ENCODE measurements around the gene SPECC1.
A peak's percentile ranks its signal among the peaks of the same experiment; 100 is the strongest.

DNA sequence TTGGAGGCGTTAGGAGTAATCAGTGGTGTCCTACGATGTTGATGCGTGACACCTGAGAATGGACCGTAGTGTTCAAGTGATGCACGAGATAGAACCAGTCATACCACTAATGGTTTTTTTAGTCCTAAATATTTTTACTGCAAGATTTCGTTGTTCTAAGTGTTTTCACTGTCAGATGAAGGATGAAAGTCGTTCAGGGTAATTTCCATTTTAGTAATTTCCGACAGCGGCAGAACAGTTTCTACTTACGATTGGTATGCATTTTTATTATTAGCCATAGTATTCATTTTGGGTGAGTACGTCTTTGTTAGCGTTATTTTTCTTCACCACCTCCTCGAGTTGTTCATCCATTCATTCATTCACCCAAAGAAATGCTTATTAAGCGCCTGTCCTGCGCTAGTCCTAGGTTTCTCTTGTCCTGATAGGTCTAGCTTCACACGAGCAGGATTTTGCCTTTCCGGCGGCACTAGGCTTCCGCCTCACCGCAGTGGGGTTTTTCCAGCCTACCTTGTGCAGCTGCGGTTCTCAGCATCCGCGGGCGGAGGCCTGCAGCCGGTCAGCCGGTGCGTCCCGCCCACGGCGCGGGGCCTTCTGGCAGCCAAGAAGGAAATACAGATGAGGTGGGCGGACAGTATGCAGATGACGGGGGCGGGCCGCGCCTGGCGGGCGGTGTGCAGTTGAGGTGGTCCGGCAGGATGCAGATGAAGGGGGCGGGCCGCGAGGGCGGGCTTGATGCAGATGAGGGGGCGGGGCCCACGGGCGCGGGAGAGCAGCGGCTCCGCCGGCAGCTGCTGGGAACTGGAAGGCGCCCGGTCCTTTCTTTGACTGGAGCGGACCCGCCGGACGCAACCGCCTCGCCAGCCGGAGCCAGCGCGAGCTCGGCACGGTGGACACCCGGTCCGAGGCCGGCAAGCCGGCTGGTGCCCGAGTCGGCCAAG lies 146.4 kb downstream of the SPECC1 start:
- TF ChIP-seq CTCF (conservative IDR thresholded peaks at IDR 0.05; ENCODE audit: low read depth, low read length) (no peak), SMC3 (IDR thresholded peaks at IDR 0.05; ENCODE audit: low read depth, low read length) (no peak), FOS (IDR thresholded peaks at IDR 0.05; ENCODE audit: low read depth, low read length) (no peak), POLR2A (IDR thresholded peaks at IDR 0.05; ENCODE audit: low read depth, low read length) (peak; percentile 62; the same call in 1 of the 2 replicates), RFX5 (IDR thresholded peaks at IDR 0.05; ENCODE audit: low read depth, low read length) (no peak), RCOR1 (IDR thresholded peaks at IDR 0.05; ENCODE audit: insufficient replicate concordance, low read length) (peak; percentile 42)
- TF ChIP-seq, protein P1, sequence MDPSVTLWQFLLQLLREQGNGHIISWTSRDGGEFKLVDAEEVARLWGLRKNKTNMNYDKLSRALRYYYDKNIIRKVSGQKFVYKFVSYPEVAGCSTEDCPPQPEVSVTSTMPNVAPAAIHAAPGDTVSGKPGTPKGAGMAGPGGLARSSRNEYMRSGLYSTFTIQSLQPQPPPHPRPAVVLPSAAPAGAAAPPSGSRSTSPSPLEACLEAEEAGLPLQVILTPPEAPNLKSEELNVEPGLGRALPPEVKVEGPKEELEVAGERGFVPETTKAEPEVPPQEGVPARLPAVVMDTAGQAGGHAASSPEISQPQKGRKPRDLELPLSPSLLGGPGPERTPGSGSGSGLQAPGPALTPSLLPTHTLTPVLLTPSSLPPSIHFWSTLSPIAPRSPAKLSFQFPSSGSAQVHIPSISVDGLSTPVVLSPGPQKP (IDR thresholded peaks at IDR 0.05; ENCODE audit: borderline replicate concordance, low read depth, low read length): no peak
- TF ChIP-seq, protein P2, sequence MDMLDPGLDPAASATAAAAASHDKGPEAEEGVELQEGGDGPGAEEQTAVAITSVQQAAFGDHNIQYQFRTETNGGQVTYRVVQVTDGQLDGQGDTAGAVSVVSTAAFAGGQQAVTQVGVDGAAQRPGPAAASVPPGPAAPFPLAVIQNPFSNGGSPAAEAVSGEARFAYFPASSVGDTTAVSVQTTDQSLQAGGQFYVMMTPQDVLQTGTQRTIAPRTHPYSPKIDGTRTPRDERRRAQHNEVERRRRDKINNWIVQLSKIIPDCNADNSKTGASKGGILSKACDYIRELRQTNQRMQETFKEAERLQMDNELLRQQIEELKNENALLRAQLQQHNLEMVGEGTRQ (IDR thresholded peaks at IDR 0.05; ENCODE audit: low read depth, low read length): 0 out of 2 replicates have a peak, but pooled peaks have one; percentile 3

Measured in IMR-90 (cell line).